MM.1S (cell line): ENCODE measurements around the gene CCR3.
A peak's percentile ranks its signal among the peaks of the same experiment; 100 is the strongest.

Experiments
- DNase-seq: peaks from one replicate; pipeline ENCODE4 v3.0.0-alpha.2; 2015
- H2AFZ ChIP-seq: fragments of 300-600 bp; sonication (generic); 2 replicates; pipeline ENCODE4 v1.6.0; 2016; ENCODE audit warnings: antibody characterized with exemption, low read length
- H3F3A ChIP-seq: fragments of 300-600 bp; sonication (generic); 2 replicates; pipeline ENCODE4 v1.6.1; 2016; ENCODE audit warnings: mild to moderate bottlenecking, antibody characterized with exemption, low read length, moderate library complexity, mixed read lengths; ENCODE audit not compliant: insufficient read depth
- H3K27ac ChIP-seq: fragments of 300-600 bp; sonication (generic); 2 replicates; pipeline ENCODE4 v1.5.1; 2016; ENCODE audit warnings: mild to moderate bottlenecking, low read length
- H3K27me3 ChIP-seq: fragments of 300-600 bp; sonication (generic); replicated peaks from 2 replicates; pipeline ENCODE4 v1.6.0; 2016; ENCODE audit warnings: low read length; ENCODE audit not compliant: insufficient read depth
- H3K36me3 ChIP-seq: fragments of 300-600 bp; sonication (generic); replicated peaks from 2 replicates; pipeline ENCODE4 v1.6.1; 2016; ENCODE audit warnings: mild to moderate bottlenecking, low read length, mixed read lengths; ENCODE audit not compliant: insufficient read depth
- H3K4me1 ChIP-seq: fragments of 300-600 bp; sonication (generic); 2 replicates; pipeline ENCODE4 v1.6.1; 2016; ENCODE audit warnings: low read length, mixed read lengths
- H3K4me2 ChIP-seq: fragments of 300-600 bp; sonication (generic); 2 replicates; pipeline ENCODE4 v1.6.0; 2016; ENCODE audit warnings: low read depth, low read length
- H3K4me3 ChIP-seq: fragments of 300-600 bp; sonication (generic); 2 replicates; pipeline ENCODE4 v1.5.1; 2016; ENCODE audit warnings: low read length, mixed read lengths
- H3K79me2 ChIP-seq: fragments of 300-600 bp; sonication (generic); 2 replicates; pipeline ENCODE4 v1.6.1; 2016; ENCODE audit warnings: mixed run types, low read length, mixed read lengths
- H3K9ac ChIP-seq: fragments of 300-600 bp; sonication (generic); 2 replicates; pipeline ENCODE4 v1.6.1; 2016; ENCODE audit warnings: low read length, mixed read lengths
- H3K9me2 ChIP-seq: fragments of 300-600 bp; sonication (generic); replicated peaks from 2 replicates; pipeline ENCODE4 v1.6.1; 2016; ENCODE audit warnings: mild to moderate bottlenecking, low read length, mixed read lengths; ENCODE audit not compliant: insufficient read depth
- H3K9me3 ChIP-seq: fragments of 300-600 bp; sonication (generic); replicated peaks from 2 replicates; pipeline ENCODE4 v1.6.1; 2016; ENCODE audit warnings: mild to moderate bottlenecking, low read length, mixed read lengths; ENCODE audit not compliant: insufficient read depth
- H4K20me1 ChIP-seq: fragments of 300-600 bp; sonication (generic); 2 replicates; pipeline ENCODE4 v1.6.1; 2016; ENCODE audit warnings: mild to moderate bottlenecking, low read length, moderate library complexity, mixed read lengths; ENCODE audit not compliant: insufficient read depth
- CTCF ChIP-seq: fragments of 300-600 bp; sonication (generic); IDR thresholded peaks from 2 replicates; pipeline ENCODE4 v1.5.1; 2016; ENCODE audit warnings: antibody characterized with exemption, low read length, mixed read lengths
- EZH2 ChIP-seq: fragments of 300-600 bp; sonication (generic); optimal IDR thresholded peaks from 2 replicates; pipeline ENCODE3; 2017; ENCODE audit warnings: low read depth, mild to moderate bottlenecking, antibody characterized with exemption, low read length, mixed read lengths
- EZH2phosphoT487 ChIP-seq: fragments of 300-600 bp; sonication (generic); IDR thresholded peaks from 2 replicates; pipeline ENCODE4 v1.6.1; 2018; ENCODE audit warnings: antibody characterized with exemption, low read length

Gene CCR3

GRCh38 chr3:46272028-46272451 lies 29.8 kb downstream of the CCR3 start:
- H3K9ac ChIP-seq = no peak overlapping the region
- H3K4me3 ChIP-seq = no peak overlapping the region
- no peaks in the 10 kb centered on the region for H3K36me3 ChIP-seq
- TF ChIP-seq EZH2phosphoT487 = no peak
- H3K27ac ChIP-seq = no peak overlapping the region
- no peak overlapping the region for H3K4me2 ChIP-seq
- H2AFZ ChIP-seq = no peak overlapping the region
- H3K9me2 ChIP-seq = no peaks in the 10 kb centered on the region
- peaks cover 11% of the 10 kb centered on the region for H3K4me1 ChIP-seq
- H3K79me2 ChIP-seq = no peaks in the 10 kb centered on the region
- DNase-seq = no peak
- no peaks in the 10 kb centered on the region for H3K9me3 ChIP-seq
- 0 out of 2 replicates have a peak, but pooled peaks cover under 1% of the 10 kb centered on the region for H3F3A ChIP-seq
- no peaks in the 10 kb centered on the region for H4K20me1 ChIP-seq
- no peaks in the 10 kb centered on the region for H3K27me3 ChIP-seq

GRCh38 chr3:46276497-46277099 lies 34.3 kb downstream of the CCR3 start:
- DNase-seq = peak; percentile 81
- Histone ChIP-seq H3K4me2 (peak overlapping the region; percentile 6; the same call in 1 of the 2 replicates), H3K4me3 (no peak overlapping the region), H3K4me1 (peaks cover 53% of the 10 kb centered on the region), H3K27ac (peak overlapping the region; percentile 38; the same call in 1 of the 2 replicates), H3K79me2 (no peaks in the 10 kb centered on the region), H3F3A (peaks cover 28% of the 10 kb centered on the region), H2AFZ (0 out of 2 replicates have a peak overlapping the region, but pooled peaks have one; percentile 12), H3K9ac (no peak overlapping the region), H3K27me3 (no peaks in the 10 kb centered on the region), H4K20me1 (no peaks in the 10 kb centered on the region), H3K9me3 (no peaks in the 10 kb centered on the region), H3K36me3 (no peaks in the 10 kb centered on the region), H3K9me2 (no peaks in the 10 kb centered on the region)
- TF ChIP-seq EZH2 = no peak
- TF ChIP-seq CTCF = peak; percentile 93

GRCh38 chr3:46277476-46277875 lies 35.2 kb downstream of the CCR3 start:
- peak overlapping the region; percentile 38; the same call in 1 of the 2 replicates for H3K27ac ChIP-seq
- peak; percentile 39 for DNase-seq
- H3K27me3 ChIP-seq = no peaks in the 10 kb centered on the region
- H3F3A ChIP-seq = peaks cover 34% of the 10 kb centered on the region
- peaks cover 61% of the 10 kb centered on the region for H3K4me1 ChIP-seq
- H4K20me1 ChIP-seq = no peaks in the 10 kb centered on the region
- no peaks in the 10 kb centered on the region for H3K79me2 ChIP-seq
- peak overlapping the region; percentile 11; the same call in 1 of the 2 replicates for H3K4me2 ChIP-seq
- H3K9me2 ChIP-seq = no peaks in the 10 kb centered on the region
- H2AFZ ChIP-seq = no peak overlapping the region
- no peaks in the 10 kb centered on the region for H3K9me3 ChIP-seq
- H3K9ac ChIP-seq = 0 out of 2 replicates have a peak overlapping the region, but pooled peaks have one; percentile 0
- no peaks in the 10 kb centered on the region for H3K36me3 ChIP-seq
- TF ChIP-seq CTCF = no peak
- no peak for TF ChIP-seq EZH2phosphoT487
- TF ChIP-seq EZH2 = no peak
- H3K4me3 ChIP-seq = no peak overlapping the region
